HCEC 1CT (cell line): ENCODE measurements around the gene PCMTD2.
"Not testable (repeated sequence)": the region's sequence is repeated elsewhere in the genome, so short reads cannot be mapped to it uniquely, and the experiment has no call there.

Experiments
- DNase-seq: peaks from one replicate; pipeline ENCODE4 v3.0.0-alpha.2; 2017

The PCMTD2 gene

DNA sequence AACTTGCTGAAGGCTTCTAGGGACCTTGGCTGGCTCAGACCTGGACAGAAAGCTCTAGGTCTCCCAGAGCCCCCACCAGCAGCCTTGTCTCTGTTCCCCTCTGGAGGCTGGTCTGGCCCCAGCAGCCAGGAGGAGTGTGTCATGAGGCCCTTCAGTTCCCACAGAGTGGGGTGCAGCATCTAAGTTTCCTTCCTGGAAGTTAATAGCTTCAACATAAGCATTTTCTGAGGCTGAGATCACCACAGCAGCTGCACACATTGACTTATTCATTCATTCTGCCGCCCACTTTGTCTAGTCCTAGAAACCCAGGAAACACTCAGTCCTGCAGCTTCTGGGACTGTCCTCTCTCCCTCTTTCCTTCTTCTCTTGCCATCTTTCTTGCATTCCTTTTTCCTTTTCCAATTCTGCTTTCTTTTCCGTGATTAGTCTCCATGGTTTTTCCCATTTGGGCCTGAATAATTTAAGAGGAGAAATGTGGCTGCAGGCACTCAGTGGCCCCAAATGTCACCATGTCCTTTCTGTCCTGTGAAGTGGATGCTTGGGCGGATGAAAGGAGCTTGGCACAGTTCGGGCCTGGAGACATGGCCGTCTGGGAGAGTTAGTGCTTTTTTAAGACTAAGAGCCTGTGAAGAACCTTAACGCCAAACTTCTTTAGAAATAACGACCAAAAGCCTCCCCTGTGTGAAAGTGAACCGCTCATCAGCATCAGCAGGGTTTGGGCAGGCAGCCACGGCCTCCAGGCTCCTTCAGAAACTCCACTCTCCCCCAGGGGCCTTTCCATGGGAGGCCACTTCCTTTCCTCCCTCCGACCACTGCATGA, 31.0 kb upstream of the PCMTD2 start:
- peak; percentile 95 for DNase-seq

DNA sequence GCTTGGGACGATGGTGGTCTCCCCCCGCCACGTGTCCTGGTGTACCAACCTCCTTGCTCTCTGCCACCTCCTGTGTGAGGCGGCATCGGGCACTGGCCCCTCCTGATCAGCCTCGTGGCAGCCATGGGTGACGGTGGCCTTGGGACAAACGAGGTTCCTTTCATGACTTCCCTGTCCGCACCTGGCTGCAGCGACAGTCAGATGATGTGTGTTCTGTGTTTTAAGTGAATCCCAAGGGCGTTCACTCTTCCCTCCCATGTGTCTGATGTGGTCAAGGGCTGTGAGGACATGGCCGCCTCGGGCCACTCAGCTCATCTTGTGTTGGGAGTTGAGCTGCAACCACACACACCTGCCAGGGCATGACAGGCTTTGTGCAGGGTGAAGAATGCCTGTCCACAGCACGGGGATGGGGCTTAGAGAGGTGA, 30.4 kb upstream of the PCMTD2 start:
- no peak for DNase-seq

DNA sequence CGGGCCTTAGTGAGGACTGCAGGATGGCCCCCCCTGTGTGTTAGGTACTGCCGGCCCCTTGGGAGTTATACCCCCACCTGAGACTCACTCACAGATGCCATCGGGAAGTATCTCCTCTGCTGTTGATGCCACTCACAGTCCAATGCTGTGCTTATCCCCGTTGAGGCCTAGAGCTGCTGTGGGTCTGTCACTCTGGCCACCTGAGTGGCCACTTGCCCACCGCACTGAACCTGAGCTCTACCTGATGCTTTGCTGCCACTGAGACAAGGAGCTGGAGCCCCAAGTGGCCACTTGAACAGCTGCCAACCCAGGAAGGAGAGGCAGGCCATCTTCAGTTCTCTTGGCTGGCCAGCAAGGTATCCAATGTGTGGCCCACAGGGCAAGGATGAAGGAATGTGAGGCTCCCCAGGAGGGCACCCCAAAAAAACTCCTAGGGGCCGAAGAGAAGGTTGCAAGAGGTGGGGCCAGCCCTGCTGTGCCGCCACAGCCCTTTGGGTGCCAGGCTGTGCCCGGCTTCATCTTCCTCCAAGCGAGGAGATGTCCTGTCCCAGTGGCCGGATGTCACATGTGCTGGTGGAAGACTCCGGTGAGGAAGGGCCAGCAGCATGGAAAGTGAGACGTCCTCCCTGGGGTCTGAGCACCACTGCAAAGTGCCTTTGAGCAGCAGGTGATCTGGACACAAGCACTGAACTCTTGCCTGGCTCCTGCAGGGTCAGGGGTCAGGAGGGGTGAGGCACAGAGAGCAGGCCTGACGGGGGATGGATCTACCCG, 29.5 kb upstream of the PCMTD2 start:
- DNase-seq = no peak

DNA sequence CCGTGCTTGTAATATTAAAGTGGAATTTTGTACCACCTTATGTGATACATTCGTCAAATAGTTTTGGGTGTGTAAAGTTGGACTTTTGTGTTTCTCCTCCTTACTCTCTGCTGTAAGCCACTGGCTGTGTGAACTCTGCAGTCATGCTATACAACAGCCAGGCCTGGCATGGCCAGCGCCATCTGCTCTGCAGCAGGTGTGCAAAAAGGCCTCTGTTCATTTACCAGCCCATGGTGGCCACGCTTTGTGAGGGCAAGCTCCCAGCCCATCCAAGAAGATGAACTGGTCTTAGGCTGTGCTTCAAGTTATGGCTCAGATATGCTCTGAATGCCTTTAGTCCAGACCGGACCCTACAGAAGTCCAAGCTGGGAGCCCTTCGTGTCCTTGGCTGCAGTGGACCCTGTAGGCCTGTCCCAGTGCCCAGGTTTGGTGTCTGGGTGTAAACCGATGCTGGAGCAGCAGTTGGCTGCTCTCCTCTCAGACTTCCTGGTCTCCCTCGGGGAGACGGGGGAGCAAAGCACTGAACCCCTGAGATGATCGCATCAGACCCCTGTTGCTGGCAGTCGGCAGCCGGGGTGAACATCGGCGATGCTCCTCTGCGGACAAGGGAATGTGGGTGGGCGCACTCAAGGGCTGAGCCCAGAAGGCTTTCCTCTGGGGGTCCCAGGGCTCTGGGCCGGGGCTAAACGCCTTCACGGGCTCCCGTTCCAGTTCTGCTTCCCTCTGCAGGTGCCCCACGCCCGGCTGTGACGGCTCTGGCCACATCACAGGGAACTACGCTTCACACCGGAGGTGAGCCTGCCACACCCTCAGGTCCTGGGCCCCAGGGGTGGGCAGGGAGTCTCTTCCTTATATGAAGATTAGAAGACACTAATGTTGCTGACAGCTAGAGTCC, 28.6 kb upstream of the PCMTD2 start:
- DNase-seq = no peak

GRCh38 chr20:64228086-64228653, 27.4 kb upstream of the PCMTD2 start:
- DNase-seq = no peak

DNA sequence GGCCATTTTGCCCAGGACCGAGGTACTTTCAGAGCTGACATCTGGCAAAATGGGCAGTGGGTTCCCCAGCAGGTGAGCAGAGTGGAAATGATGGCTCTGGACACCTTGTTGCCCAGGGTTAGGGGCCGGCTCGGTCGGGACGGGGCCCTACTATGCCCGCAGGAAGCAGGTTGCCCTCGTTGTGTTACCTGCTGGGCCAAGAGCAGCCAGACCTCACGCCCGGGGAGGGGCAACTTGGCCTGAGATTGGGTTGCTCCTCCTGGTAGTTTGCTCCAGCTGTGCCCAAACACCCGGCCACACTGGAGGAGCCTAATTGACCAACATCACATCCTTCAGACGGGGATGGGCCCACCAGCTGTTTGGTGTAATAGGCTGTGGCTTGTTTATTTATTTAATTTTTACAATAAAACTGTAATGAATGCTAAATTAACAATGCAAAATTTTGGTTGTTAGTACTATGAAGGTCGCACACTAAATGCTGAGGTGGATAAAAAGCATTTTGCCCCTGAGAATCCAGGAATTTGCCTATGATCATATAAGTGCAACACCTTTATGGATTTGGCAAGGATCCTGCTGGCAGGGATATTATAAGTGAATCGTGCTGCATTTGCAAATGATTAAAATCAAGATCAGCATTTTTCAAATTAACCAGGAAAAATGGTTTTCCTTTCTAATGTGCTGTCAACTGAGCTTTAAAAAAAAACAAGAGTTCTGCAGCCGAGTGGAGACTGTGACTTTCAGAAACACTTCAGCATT, 26.6 kb upstream of the PCMTD2 start:
- DNase-seq = no peak

DNA sequence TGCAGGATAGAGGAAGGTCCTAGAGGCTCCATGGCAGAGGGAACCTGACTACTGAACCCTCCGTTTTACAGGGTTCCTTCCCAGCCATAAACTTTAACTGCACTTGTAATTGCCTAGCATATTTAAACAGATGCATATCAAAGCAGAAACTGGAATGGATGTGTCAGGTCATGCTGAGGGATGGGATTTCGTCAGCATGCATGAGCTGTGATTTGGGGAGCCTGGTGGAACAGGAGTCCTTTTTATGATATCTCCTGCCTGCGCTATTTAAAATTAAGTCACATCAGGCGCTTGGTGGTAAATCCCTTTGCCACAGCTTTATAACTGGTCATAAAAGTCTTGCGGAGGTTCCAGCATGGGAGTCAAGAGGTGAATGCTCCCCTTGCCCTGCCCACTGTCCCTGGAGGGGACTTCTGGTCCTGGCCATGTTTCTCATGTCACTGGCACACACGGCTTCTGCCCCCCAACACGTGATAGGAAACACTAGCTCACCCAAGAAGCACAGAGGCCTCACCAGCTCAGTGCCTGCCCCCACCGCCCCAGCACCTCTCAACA, 26.0 kb upstream of the PCMTD2 start:
- no peak for DNase-seq

GRCh38 chr20:64230461-64231145, 24.9 kb upstream of the PCMTD2 start:
- no peak for DNase-seq

DNA sequence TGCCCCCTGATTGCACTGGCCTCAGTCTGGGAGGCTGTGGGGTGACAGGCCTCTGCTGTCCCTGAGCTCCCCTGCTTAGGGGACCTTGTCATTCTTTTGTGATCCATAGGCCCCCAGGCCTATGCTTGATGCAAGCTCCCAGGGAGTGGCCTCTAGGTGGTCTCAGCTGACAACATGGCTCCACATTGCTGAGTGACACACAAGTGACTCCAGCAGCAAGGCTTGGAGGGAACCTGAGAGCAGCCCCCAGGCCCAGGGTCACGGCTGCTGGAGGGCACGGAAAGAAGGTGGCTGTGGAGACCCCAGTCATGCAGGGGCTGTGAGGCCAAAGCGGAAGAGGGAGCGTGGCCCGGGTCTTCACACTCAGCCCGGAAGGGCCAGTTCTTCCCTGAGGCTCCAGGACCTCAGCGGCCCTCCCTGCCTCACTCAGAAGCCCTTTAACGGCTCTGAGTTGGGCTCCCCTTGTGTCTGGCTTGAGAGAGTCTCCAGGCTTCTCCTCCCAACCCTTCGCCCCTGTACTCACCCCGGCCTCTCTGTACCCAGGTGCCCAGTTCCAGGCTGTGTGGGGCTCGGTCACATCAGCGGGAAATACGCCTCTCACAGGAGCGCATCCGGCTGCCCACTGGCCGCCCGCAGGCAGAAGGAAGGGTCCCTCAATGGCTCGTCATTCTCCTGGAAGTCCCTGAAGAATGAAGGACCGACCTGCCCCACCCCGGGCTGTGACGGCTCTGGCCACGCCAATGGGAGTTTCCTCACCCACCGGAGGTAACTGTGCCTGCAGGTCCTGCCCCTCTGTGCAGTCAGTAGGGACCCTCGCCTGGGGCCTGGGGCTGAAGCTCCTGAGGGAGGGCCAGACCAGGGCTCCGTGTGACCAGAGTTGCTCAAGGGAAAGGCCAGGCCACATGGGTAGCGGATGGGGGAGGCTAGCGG, 23.7 kb upstream of the PCMTD2 start:
- DNase-seq = no peak

DNA sequence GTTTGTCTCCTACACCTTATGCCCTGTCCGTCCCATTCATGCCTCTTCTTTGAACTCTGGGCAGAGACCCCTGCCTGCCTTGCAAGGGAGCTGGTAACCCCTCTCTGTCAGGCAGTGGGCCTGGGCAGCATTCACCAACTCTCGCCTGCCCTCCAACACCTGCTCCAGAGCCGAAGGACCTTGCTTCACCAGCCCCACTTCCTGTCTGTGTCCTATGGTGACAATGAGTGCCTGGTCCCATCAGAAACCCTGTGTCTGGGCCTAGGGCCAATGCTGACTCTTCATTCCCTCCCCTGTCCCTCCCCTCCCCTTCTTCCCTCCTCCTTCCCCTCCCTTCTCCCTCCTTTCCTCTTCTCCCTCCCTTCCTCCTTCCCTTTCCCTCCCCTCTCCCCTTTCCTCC, 22.8 kb upstream of the PCMTD2 start:
- DNase-seq = no peak

- DNase-seq = no peak
Observed at GRCh38 chr20:64233725-64234124, 21.8 kb upstream of the PCMTD2 start.

DNA sequence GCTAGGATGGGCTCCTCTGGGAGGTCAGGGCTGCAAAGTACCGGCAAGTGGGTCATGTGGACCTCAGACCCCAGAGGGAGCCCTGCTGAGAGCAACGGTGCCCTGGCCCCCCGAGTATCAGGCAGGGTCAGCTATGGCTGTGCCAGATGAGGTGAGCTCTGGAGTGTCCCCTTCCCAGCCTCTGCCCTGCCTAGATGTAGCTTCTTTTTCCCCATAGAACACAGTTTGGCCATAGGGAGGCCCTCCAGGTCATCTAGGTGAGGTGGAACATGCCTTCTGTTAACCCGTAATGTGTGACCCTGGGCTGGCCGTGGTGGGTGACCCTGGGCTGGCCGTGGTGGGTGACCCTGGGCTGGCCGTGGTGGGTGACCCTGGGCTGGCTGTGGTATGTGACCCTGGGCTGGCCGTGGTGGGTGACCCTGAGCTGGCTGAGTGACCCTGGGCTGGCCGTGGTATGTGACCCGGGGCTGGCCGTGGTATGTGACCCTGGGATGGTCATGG, 21.2 kb upstream of the PCMTD2 start:
- no peak for DNase-seq

GRCh38 chr20:64234921-64235565, 20.5 kb upstream of the PCMTD2 start:
- DNase-seq = not testable (repeated sequence)

GRCh38 chr20:64236137-64237088, 19.1 kb upstream of the PCMTD2 start:
- no peak for DNase-seq

DNA sequence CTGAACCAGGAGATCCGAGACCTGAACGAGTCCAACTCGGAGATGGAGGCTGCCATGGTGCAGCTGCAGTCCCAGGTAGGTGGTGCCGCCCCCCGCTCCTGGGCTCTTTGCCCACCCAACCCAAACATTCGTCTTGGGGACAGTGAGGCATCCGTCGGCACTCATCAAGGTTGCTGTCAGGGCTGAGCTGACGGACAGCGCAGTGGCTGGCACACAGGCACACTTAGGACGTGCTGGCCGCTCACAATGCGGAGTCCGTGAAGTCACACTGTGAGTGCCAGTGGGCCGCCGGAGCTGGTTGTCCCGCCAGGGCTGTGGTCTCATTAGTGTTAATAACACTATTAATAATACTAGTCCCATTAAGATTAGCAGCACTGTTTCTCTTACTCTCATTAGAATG, 18.2 kb upstream of the PCMTD2 start:
- no peak for DNase-seq

DNA sequence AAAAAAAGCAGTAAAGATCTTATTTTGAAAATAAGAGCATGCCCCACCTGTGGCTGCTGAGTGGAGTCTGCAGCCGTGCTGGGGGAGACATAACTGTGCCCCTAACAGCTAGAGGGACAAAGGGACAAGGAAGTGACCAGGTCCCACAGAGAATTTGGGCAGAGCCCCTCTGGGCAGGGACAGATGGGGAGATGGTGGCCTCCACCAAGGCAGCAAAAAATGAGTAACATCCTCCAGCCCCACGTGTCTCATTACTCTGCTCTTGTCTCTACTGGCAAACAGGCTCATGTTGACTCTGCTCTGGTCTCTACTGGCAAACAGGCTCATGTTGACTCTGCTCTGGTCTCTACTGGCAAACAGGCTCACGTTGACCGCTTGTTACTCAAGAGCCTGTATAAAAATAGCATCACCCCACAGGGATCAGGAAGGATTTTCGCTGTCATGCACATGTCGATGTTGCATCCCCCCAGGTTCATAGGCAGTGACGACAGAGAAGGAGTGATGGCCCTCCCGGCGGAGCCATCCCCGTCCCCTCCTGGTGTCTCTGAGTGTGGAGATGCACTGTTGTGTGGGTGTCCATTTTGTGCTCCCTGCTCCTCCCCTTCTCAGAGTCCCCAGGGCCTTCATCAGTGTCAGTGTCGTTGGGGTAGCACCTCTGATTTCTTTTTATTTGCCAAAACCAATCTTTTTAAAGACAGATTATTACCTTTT, 17.3 kb upstream of the PCMTD2 start:
- no peak for DNase-seq

DNA sequence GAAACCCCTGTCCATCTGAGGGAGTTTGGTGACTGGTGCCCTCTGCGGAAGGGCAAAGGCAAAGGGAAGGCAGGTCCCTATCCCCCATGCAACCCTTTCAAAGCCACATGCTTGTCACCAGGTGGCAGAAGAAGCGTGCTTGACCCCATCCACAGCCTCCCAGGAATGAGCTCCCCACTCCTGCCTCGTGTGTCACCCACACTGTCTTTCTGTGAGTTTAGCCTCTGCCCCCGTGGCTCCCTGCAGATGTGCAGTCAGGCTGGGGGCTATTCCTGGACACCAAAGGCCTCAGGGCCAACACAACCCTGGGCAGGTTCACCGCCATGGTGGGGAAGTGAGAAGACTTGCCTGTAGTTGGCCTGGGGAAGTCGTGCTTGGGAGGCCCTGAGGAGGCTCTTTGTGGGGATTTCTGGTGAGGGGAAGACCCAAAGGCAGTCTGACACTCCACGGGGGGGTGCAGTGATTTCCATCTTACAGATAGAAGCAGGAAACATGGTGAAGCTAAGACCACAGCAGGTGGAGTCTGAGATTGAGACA, 16.6 kb upstream of the PCMTD2 start:
- DNase-seq = no peak
